NOMO-1 treated with DMSO at 0.1 percent for 48 hours (cell line): ENCODE measurements around the gene SPEM2.

Experiments
- DNase-seq: peaks from one replicate; lab custom pipeline; 2025; ENCODE audit not compliant: unreplicated experiment; lab: John Stamatoyannopoulos, UW

The SPEM2 gene

DNA sequence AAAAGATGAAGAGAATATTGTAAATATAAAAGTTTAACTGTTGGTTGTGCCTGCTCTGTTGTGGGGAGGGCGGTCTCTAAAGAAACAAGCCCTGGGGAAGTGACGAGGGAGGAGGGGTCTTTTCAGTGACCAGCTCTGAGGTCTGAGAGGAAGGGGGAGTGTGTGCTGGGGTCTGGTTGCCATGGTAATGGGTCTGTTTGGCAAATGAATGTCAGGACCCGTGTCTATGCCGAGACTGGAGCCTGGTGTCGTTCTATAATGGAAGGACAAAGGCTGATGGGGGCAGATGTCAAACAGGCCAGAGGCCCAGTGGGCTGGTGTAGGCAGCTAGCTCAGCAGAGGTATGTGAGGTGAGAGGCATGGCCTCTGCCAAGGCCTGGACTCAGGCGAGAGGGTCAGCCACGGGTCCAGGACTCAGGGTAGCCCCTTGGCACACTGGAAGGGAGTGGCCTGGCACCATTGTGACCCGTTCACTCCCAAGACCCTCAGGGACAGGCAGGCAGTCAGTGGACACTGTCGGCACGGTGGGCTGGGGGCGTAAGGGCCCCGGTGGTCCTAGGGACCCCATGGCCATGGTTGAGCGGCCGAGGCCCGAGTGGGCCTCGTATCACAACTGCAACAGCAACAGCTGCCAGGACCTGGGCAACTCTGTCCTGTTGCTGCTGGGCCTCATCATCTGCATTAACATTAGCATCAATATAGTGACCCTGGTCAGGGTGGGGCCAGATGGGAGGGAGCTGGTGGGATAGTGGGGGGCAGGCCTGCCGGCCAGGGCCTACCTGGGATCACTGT is 5.4 kb upstream of the SPEM2 start, which contains the start of gene SPEM1:
Gene SPEM1 (plus strand): TSS at position 506 of the 792 bp plus-strand sequence. CDS start 61 bp downstream, at position 567.
- no peak for DNase-seq

DNA sequence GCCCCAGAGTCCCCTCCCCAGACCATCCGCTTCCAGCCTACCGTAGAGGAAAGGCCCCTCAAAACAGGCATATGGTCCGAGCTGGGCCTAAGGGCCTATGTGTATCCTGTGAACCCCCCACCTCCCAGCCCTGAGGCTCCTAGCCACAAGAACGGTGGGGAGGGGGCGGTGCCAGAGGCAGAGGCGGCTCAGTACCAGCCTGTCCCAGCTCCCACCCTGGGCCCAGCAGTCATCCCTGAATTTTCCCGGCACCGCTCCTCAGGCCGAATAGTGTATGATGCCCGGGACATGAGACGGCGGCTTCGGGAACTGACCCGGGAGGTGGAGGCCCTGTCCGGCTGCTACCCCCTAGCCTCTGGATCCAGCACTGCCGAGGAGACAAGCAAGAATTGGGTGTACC is 4.2 kb upstream of the SPEM2 start:
- DNase-seq = no peak

GRCh38 chr17:7423679-7424078 is 1.7 kb upstream of the SPEM2 start:
- DNase-seq = no peak

DNA sequence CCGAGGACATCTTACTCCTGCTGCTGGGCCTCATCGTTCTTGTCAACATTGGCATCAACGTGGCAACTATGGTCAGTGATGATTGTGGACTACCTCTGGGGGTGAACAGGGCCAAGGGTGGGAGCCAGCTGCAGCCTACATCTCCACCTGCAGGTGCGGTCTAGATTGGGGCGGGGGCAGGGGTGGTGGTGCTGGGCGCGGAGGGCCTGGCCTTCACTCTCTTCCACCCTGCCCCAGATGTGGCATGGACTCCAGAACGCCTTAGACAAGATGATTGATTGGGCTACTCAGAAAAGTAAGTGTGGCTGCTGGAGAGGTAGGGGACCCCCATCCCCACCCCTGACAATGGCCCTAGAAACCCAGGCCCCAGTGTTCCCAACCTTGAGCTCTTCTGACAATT is 340 bp downstream of the SPEM2 start:
- DNase-seq = no peak

- no peak for DNase-seq
Measured at GRCh38 chr17:7426203-7426863, 917 bp downstream of the SPEM2 start.

DNA sequence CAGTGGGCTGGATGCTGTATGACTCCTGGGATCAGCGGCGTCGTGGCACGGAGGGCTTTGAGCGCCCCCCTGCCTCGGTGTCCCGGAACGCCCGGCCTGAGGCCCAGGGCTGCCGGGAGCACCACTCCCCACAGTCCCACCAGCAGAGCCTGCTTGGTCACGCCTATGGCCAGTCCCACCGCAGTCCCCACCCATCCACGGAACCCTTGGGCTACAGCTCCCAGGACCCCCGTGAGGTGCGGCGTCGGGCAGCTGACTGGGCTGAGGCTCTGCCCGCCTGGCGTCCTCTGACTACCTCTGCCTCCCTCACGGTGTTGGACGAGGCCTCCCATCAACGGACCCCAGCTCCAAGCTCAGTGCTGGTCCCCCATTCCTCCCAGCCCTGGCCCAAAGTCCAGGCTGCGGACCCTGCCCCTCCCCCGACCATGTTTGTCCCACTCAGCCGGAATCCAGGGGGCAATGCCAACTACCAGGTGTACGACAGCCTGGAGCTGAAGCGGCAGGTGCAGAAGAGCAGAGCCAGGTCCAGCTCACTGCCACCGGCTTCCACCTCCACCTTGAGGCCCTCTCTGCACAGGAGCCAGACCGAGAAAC is 1.6 kb downstream of the SPEM2 start:
- DNase-seq = no peak

- DNase-seq = no peak
Measured at GRCh38 chr17:7427549-7427948, 2.1 kb downstream of the SPEM2 start.

DNA sequence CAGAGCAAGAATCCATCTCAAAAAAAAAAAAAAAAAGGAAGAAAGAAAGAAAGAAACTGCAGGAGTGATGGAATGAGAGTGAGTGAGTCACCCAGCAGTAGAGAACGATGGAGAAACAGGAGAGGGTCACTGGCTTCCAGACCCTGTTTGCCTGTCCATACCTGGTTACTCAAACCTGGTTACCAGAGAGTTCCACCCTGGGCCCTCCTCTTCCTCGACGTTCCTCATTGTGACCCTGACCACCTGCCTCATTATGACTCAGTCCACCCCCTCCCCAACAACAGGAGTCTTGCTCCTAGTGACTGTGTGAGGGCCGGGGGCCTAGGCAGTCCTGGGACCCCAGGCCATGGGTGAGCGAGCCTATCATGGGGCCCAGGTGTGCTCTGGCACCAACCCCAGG is 3.1 kb downstream of the SPEM2 start, which contains the start of gene SPEM3:
Gene SPEM3 (plus strand): TSS at position 301 of the 400 bp plus-strand sequence. CDS start 46 bp downstream, at position 347.
- DNase-seq = no peak

DNA sequence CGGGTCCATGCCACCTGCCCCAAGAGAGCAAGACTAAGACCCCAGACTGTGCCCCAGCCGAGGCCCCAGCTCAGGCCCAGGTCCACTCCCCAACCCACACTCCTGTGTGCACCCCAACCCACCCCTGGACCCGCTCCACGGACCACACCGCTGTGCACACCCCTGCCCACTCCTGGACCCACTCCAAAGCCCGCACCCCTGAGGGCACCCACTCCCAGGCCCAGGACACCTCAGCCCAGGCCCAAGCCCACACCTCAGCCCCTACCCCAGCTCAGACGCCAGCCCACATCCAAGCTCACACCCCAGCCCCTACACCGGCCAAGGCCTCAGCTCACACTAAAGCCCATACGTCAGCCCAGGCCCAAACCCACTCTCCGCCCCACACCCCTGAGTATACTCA is 4.3 kb downstream of the SPEM2 start:
- no peak for DNase-seq

DNA sequence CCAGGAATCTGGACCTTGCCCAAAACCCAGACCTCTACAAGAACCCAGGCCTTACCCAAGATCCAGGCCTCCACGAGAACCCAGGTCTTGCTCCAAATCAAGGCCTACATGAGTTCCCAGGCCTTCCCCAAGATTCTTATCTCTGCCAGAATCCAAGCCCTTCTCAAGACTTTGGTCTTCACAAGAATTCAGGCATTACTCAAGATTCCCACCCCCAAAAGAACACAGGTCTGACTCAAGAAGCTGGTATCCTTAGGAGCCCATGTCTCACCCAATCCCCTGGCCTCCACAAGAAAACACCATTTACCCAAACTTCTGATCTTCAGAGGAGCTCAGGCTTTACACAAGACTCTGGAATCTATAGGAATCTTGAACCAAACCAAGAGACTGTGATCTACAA is 5.8 kb downstream of the SPEM2 start:
- DNase-seq = no peak

- DNase-seq = no peak
Measured at GRCh38 chr17:7432296-7432695, 6.9 kb downstream of the SPEM2 start.

GRCh38 chr17:7435676-7436555 is 10.5 kb downstream of the SPEM2 start:
- peak; percentile 71 for DNase-seq

DNA sequence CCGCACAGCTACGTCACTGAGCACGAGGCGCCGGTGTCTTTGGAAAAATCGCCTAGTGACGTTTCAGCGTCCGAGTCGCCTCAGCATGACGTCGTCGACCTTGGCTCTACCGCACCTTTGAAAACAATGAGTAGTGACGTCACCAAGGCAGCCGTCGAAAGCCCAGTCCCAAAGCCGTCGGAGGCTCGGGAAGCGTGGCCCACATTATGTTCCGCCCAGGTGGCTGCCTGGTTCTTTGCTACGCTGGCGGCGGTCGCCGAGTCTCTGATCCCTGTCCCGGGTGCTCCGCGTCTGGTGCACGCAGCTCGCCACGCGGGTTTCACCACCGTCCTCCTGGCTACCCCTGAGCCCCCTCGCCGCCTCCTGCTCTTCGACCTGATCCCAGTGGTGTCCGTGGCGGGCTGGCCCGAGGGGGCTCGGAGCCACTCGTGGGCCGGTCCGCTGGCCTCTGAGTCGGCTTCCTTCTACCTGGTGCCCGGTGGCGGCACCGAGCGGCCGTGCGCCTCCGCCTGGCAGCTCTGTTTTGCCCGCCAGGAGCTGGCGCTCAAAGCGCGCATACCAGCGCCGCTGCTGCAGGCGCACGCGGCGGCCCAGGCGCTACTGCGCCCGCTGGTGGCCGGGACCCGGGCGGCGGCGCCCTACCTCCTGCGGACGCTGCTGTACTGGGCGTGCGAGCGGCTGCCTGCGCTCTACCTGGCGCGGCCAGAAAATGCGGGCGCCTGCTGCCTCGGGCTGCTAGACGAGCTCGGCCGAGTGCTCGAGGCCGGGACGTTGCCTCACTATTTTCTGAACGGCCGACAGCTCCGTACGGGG is 11.3 kb downstream of the SPEM2 start:
- peak; percentile 70 for DNase-seq

- DNase-seq = no peak
Measured at GRCh38 chr17:7437369-7437863, 12.0 kb downstream of the SPEM2 start.

DNA sequence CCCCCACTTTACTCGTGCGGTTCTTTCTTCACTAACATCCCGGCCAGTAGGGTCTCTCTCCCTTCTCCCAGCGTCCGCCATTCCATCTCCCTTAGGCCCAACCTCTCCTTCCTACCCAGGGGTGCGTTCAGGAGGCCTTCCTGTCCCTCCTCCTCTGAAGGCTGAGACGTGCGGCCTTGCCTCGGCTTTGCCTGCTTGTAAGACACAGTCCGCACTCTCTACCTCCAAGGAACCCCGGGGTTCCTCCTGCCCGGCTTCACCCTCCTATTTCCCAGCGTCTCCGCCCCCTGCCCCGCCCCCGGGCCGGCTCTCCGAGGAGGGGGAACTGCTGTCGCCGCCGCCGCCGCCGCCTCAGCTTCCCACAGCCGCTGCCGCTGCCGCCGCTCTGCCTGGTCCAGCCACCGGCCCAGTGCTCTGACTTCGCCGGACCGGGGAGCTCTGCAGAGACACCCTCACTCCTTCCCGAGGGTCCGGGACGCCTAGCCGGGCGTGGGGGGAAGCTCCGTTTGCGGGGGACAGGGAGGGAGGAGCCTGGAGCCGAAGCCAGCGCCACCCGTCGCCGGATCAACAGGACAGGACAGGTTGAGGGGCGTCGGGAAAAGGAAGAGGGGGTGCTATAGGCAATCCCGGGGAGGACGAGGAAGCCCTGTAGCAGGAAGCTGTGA is 12.7 kb downstream of the SPEM2 start:
- peak; percentile 54 for DNase-seq

- DNase-seq = no peak
Measured at GRCh38 chr17:7438656-7439460, 13.4 kb downstream of the SPEM2 start.

DNA sequence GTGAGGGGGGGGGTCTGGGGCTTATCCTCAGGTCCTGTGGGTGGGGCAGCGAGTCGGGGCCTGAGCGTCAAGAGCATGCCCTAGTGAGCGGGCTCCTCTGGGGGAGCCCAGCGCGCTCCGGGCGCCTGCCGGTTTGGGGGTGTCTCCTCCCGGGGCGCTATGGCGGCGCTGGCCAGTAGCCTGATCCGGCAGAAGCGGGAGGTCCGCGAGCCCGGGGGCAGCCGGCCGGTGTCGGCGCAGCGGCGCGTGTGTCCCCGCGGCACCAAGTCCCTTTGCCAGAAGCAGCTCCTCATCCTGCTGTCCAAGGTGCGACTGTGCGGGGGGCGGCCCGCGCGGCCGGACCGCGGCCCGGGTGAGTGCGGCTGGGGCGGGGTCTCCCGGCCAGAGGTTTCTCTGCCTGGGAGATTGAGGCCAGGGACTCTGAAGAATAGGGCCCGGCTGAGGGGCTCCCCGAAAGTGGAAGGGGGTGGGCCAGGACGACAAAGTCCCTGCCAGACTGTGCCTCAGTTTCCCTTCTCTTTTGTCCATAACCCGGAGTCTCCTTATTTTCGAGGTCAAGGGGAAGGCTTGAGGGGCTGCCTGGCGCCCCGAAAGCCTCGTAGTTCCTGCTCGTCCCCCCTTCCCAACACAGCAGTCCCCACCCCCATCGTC is 14.2 kb downstream of the SPEM2 start, which contains the start of gene FGF11:
Gene FGF11 (plus strand): TSS at position 51 of the 651 bp plus-strand sequence. CDS start 109 bp downstream, at position 160.
- no peak for DNase-seq
